PC-3 (cell line): Measurements from ENCODE around the gene MAGEA6. TPM values are rescaled to one million over a fixed set of nuclear protein-coding genes. Genes with fewer than 3 reads are reported as not detected.
A peak's percentile ranks its signal among the peaks of the same experiment; 100 is the strongest.
"Not testable (repeated sequence)": the region's sequence is repeated elsewhere in the genome, so short reads cannot be mapped to it uniquely, and the experiment has no call there.

ENCODE experiments used
- ATAC-seq: fragments of 200-7000 bp; cut with Tn5 transposase; 2 replicates; pipeline ENCODE4 v1.9.1; 2020; ENCODE audit warnings: mild to moderate bottlenecking, moderate library complexity
- Bru-seq: library from RNA; stranded (reverse); fragments of 400-500 nt; gene quantifications from one replicate; lab custom pipeline; 2021; lab: Mats Ljungman, UMichigan
- BruChase-seq, 2 experiments: library from RNA; stranded (reverse); fragments of 400-500 nt; gene quantifications; one replicate each; lab custom pipeline; 2021; lab: Mats Ljungman, UMichigan
- BruUV-seq: library from RNA; stranded (reverse); fragments of 400-500 nt; replicated peaks from 2 replicates; lab custom pipeline; 2021; lab: Mats Ljungman, UMichigan
- CTCF ChIA-PET: fragments of 300-600 bp; sonication (Branson Sonifier 250); formaldehyde crosslinking; loops from one replicate; lab custom pipeline; 2022; ENCODE audit warnings: antibody characterized with exemption; lab: Charles Lee
- POLR2A ChIA-PET: fragments of 300-600 bp; sonication (Branson Sonifier 250); formaldehyde crosslinking; loops from one replicate; lab custom pipeline; 2022; ENCODE audit warnings: antibody characterized with exemption; ENCODE audit not compliant: unreplicated experiment; lab: Charles Lee
- DNase-seq: peaks from one replicate; pipeline ENCODE4 v3.0.0-alpha.2; 2015
- H2AFZ ChIP-seq: fragments of 300-600 bp; sonication (generic); 2 replicates; pipeline ENCODE4 v1.6.0; 2016; ENCODE audit warnings: antibody characterized with exemption, low read length
- H3F3A ChIP-seq: fragments of 300-600 bp; sonication (generic); one replicate; pipeline ENCODE4 v1.6.0; 2017; ENCODE audit warnings: antibody characterized with exemption, low read length, control low read depth, mild to moderate bottlenecking; ENCODE audit not compliant: unreplicated experiment
- H3K27ac ChIP-seq: fragments of 300-600 bp; sonication (generic); 2 replicates; pipeline ENCODE4 v1.5.1; 2016; ENCODE audit warnings: mild to moderate bottlenecking, low read length
- H3K27me3 ChIP-seq: fragments of 300-600 bp; sonication (generic); 2 replicates; pipeline ENCODE4 v1.6.1; 2016; ENCODE audit warnings: low read length, mixed read lengths
- H3K36me3 ChIP-seq: fragments of 300-600 bp; sonication (generic); 2 replicates; pipeline ENCODE4 v1.6.1; 2016; ENCODE audit warnings: low read depth, mixed run types, low read length, mixed read lengths
- H3K4me1 ChIP-seq: fragments of 300-600 bp; sonication (generic); 2 replicates; pipeline ENCODE4 v1.5.1; 2016; ENCODE audit warnings: low read length; ENCODE audit not compliant: insufficient read depth
- H3K4me2 ChIP-seq: fragments of 300-600 bp; sonication (generic); 2 replicates; pipeline ENCODE4 v1.6.0; 2016; ENCODE audit warnings: low read length
- H3K4me3 ChIP-seq: fragments of 300-600 bp; sonication (generic); 2 replicates; pipeline ENCODE4 v1.5.1; 2016; ENCODE audit warnings: mild to moderate bottlenecking, low read length, mixed read lengths
- H3K79me2 ChIP-seq: fragments of 300-600 bp; sonication (generic); 2 replicates; pipeline ENCODE4 v1.6.1; 2017; ENCODE audit warnings: low read length, mixed read lengths
- H3K9ac ChIP-seq: fragments of 300-600 bp; sonication (generic); 2 replicates; pipeline ENCODE4 v1.6.0; 2016; ENCODE audit warnings: mild to moderate bottlenecking, low read length
- H3K9me2 ChIP-seq: fragments of 300-600 bp; sonication (generic); replicated peaks from 2 replicates; pipeline ENCODE4 v1.6.1; 2016; ENCODE audit warnings: mixed run types, low read length, mixed read lengths
- H3K9me3 ChIP-seq: fragments of 300-600 bp; sonication (generic); 2 replicates; pipeline ENCODE4 v1.6.1; 2016; ENCODE audit warnings: low read length, mixed read lengths
- H4K20me1 ChIP-seq: fragments of 300-600 bp; sonication (generic); 2 replicates; pipeline ENCODE4 v1.6.1; 2016; ENCODE audit warnings: low read length, mixed read lengths
- EZH2 ChIP-seq: fragments of 300-600 bp; sonication (generic); IDR thresholded peaks from one replicate; pipeline ENCODE4 v1.6.1; 2017; ENCODE audit warnings: antibody characterized with exemption, mild to moderate bottlenecking, low read length; ENCODE audit not compliant: unreplicated experiment
- EZH2phosphoT487 ChIP-seq: fragments of 300-600 bp; sonication (generic); IDR thresholded peaks from 2 replicates; pipeline ENCODE4 v1.6.1; 2018; ENCODE audit warnings: mild to moderate bottlenecking, antibody characterized with exemption, low read length, borderline replicate concordance
- intact Hi-C: fragments of 100-400 bp; cut with micrococcal nuclease; formaldehyde crosslinking; loops from 2 replicates; pipeline ENCODE4 v1.9.0; 2023
- long read RNA-seq: library from polyadenylated mRNA; unstranded; transcript quantifications from one replicate; pipeline ENCODE4 v2.0.0, GENCODE V29; 2021; ENCODE audit not compliant: unreplicated experiment
- total RNA-seq: library from RNA; depleted of rRNA; stranded (reverse); fragments of >200 nt; gene quantifications from 2 replicates; pipeline ENCODE4 v1.2.3, GENCODE V29; 2014; rRNA removed
- TF ChIP-seq, protein P1 (sequence below): fragments of 300-600 bp; sonication (generic); conservative IDR thresholded peaks from 2 replicates; pipeline ENCODE4 v1.5.1; 2017; ENCODE audit warnings: antibody characterized with exemption, low read depth, mild to moderate bottlenecking, low read length

MAGEA6 gene, protein sequence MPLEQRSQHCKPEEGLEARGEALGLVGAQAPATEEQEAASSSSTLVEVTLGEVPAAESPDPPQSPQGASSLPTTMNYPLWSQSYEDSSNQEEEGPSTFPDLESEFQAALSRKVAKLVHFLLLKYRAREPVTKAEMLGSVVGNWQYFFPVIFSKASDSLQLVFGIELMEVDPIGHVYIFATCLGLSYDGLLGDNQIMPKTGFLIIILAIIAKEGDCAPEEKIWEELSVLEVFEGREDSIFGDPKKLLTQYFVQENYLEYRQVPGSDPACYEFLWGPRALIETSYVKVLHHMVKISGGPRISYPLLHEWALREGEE
- total RNA-seq (1.2 and 1.3 TPM in 2 replicates), Bru-seq, nascent RNA (percentile 13 among the genes with signal in this experiment), BruChase-seq, experiment 1, labeled RNA remaining after a 6-hour chase (percentile 13 among the genes with signal in this experiment), BruChase-seq, experiment 2, labeled RNA remaining after a 2-hour chase (percentile 20 among the genes with signal in this experiment)
- long read RNA-seq, result 0 reads

DNA sequence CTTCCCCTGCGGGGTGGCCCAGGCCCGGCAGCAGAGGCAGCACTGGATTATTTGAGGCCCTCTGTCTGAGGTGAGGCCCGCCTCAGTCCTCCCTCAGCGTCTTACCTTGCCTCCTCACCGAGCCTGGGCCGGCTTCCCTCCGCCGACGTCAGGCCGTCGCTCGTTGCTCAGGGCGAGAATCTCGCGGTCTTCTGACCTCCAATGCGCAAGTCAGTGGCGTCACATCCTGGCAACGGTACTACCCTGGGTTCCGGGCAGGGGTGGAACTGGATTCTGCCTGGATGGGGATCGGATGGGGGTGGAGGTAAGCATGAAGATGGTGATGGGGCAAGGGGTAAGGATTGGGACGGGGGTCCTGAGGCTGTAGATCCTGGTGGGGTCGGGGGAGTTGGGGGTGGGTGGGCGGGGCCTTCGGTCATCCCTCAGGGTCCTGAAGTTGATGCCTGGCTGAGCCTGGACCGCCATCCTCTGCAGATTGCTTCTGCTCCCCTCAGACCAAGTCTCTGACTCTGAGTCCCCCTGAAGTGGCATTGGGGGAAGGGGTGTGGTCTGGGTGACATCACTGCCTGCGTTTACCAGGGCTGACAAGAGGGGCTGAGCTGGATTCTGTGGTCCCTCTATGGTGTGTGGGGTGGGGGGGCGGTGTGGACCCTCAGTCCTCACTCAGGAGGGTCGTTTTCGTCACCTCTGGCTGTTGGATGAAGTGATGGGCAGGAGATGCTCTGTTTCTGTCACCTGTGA, at the start of gene MAGEA6:
Gene MAGEA6, minus strand, starts transcription at position 141 of the 741 bp plus-strand sequence. CDS start 2,039 bp downstream, outside the sequence.
- H3K9ac ChIP-seq, H3K79me2 ChIP-seq, POLR2A ChIA-PET, DNase-seq, H3K4me1 ChIP-seq, H3K27ac ChIP-seq, CTCF ChIA-PET, H3F3A ChIP-seq, H3K36me3 ChIP-seq, H2AFZ ChIP-seq, BruUV-seq, H3K9me3 ChIP-seq, ATAC-seq, H3K9me2 ChIP-seq, H3K4me2 ChIP-seq, H3K4me3 ChIP-seq, H4K20me1 ChIP-seq, H3K27me3 ChIP-seq, intact Hi-C loops: not testable (repeated sequence)

DNA sequence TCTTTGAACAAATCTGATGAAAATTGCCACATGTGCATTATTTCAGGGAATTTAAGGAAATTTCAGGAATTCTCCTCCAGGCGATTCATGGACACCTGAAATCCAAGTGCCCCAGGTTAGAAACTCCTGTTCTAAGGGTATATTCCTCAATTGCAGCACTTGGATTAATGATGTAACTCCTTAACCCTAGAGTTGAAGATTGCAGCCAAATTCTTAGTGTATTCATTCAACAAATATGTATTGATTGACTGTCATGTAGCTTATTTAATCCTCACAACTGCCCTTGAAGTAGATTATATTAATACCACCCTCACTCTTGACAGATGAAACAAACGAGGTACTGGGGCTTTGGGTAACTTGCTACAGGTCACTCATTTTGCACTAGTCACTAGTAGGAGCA, 49.8 kb upstream of the MAGEA6 start:
- Histone ChIP-seq H3F3A (no peaks in the 10 kb centered on the region), H3K9me2 (no peaks in the 10 kb centered on the region), H2AFZ (peak overlapping the region; percentile 49), H3K27ac (peak overlapping the region; percentile 78), H4K20me1 (no peaks in the 10 kb centered on the region), H3K27me3 (no peaks in the 10 kb centered on the region), H3K9me3 (no peaks in the 10 kb centered on the region), H3K79me2 (no peaks in the 10 kb centered on the region), H3K9ac (peak overlapping the region; percentile 50; the same call in 1 of the 2 replicates), H3K4me2 (peak overlapping the region; percentile 78), H3K4me3 (peak overlapping the region; percentile 25; the same call in 1 of the 2 replicates), H3K4me1 (peaks cover 60% of the 10 kb centered on the region), H3K36me3 (no peaks in the 10 kb centered on the region)
- ATAC-seq, result no peak
- BruUV-seq, result no TSS peak
- DNase-seq, result peak; percentile 19
- TF ChIP-seq EZH2phosphoT487 (no peak), EZH2 (no peak)
- TF ChIP-seq, protein P1, sequence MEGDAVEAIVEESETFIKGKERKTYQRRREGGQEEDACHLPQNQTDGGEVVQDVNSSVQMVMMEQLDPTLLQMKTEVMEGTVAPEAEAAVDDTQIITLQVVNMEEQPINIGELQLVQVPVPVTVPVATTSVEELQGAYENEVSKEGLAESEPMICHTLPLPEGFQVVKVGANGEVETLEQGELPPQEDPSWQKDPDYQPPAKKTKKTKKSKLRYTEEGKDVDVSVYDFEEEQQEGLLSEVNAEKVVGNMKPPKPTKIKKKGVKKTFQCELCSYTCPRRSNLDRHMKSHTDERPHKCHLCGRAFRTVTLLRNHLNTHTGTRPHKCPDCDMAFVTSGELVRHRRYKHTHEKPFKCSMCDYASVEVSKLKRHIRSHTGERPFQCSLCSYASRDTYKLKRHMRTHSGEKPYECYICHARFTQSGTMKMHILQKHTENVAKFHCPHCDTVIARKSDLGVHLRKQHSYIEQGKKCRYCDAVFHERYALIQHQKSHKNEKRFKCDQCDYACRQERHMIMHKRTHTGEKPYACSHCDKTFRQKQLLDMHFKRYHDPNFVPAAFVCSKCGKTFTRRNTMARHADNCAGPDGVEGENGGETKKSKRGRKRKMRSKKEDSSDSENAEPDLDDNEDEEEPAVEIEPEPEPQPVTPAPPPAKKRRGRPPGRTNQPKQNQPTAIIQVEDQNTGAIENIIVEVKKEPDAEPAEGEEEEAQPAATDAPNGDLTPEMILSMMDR, result no peak
- ChIA-PET CTCF (no interaction called here), POLR2A (no interaction called here)
- intact Hi-C loops, result loop anchor here (10.0 kb wide), 1 partner anchor 184 kb away; the partner anchor contains the start of gene GABRQ

DNA sequence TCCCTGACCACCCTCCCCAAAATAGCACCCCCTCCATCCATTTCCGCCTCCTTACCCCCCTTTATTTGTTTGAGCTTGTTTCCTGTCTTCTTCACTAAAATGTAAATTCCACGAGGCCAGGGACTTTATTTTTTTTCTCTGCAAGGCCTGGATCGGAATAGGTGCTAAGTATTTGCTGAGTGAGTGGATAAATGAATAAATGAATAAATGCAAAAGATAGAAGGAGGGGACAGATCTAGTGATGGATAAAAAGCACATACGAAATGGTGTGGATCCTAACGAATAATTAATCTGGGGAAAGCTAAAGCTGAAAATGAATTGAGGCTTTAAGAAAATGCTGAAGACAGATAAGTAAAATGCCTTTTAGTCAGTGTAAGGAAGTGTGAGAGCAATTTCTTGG, 48.9 kb upstream of the MAGEA6 start:
- peaks cover 60% of the 10 kb centered on the region for H3K4me1 ChIP-seq
- H2AFZ ChIP-seq, result no peak overlapping the region
- POLR2A ChIA-PET, result no interaction called here
- CTCF ChIA-PET, result no interaction called here
- no peak overlapping the region for H3K4me3 ChIP-seq
- intact Hi-C loops, result loop anchor here (10.0 kb wide), 1 partner anchor 184 kb away; the partner anchor contains the start of gene GABRQ
- no peak overlapping the region for H3K9ac ChIP-seq
- H3K27me3 ChIP-seq, result no peaks in the 10 kb centered on the region
- H3F3A ChIP-seq, result no peaks in the 10 kb centered on the region
- BruUV-seq, result no TSS peak
- H3K27ac ChIP-seq, result no peak overlapping the region
- H4K20me1 ChIP-seq, result no peaks in the 10 kb centered on the region
- no peak for DNase-seq
- no peaks in the 10 kb centered on the region for H3K9me3 ChIP-seq
- H3K4me2 ChIP-seq, result no peak overlapping the region
- no peaks in the 10 kb centered on the region for H3K36me3 ChIP-seq
- no peaks in the 10 kb centered on the region for H3K79me2 ChIP-seq
- no peak for TF ChIP-seq EZH2phosphoT487
- no peak for TF ChIP-seq EZH2
- TF ChIP-seq, protein P1, result no peak
- no peak for ATAC-seq
- H3K9me2 ChIP-seq, result no peaks in the 10 kb centered on the region
